Activated T-cell treated with anti-CD3 and anti-CD28 coated beads, Interleukin-2, amount 50 U/mL, for 4 hours (primary cell): ENCODE measurements around the gene MARVELD1. TPM values are rescaled to one million over a fixed set of nuclear protein-coding genes. Genes with fewer than 3 reads are reported as not detected.
"Not testable (repeated sequence)": the region's sequence is repeated elsewhere in the genome, so short reads cannot be mapped to it uniquely, and the experiment has no call there.

Experiments
- ATAC-seq, 2 donors: fragments of 200-7000 bp; cut with Tn5 transposase; one replicate each; pipeline ENCODE4 v1.10.0; 2021
- DNase-seq: peaks from one replicate; pipeline ENCODE4 v3.0.0-alpha.2; 2020
- H3K27me3 Mint-ChIP-seq: one replicate; pipeline ENCODE4 v1.8.0; 2021; ENCODE audit warnings: low read depth, mixed read lengths
- H3K36me3 Mint-ChIP-seq: one replicate; pipeline ENCODE4 v1.8.0; 2022; ENCODE audit warnings: mixed read lengths; ENCODE audit not compliant: insufficient read depth
- H3K4me1 Mint-ChIP-seq: one replicate; pipeline ENCODE4 v1.8.0; 2021; ENCODE audit warnings: low read depth, mixed read lengths
- H3K4me3 Mint-ChIP-seq: one replicate; pipeline ENCODE4 v1.8.0; 2021; ENCODE audit warnings: mild to moderate bottlenecking, moderate library complexity, mixed read lengths
- H3K9me3 Mint-ChIP-seq: one replicate; pipeline ENCODE4 v1.8.0; 2021; ENCODE audit warnings: mixed read lengths
- total RNA-seq, 3 donors: library from RNA; stranded (reverse); gene quantifications; one replicate each; pipeline ENCODE4 v1.2.1, GENCODE V29; 2021

The MARVELD1 gene
- 1 to 10 TPM; 1.6 to 2.5 (median 1.7) TPM for total RNA-seq

DNA sequence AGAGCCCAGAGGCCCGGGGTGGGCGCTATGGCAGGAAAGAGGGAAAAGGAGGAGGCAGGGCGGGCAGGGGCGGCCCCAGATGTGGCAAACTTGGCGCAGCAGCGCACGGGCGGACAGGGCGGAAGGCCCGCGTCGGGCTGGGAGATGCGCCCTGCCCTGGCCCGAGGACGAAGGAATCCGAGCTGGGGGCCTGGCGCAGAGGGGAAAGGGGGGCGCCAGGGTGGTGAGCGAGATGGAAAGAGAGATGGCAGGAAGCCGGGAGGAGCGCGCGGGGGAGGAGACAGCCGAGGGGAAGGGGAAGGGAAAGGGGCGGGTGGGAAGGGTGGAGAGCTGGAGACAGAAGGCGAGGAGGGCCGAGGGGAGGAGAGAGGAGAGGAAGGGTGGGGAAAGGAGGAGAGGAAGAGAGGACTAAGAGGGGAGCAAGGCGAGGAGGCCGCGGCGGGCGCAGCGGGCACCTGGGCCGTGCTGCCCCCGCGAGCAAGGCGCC is at the start of gene MARVELD1:
Gene MARVELD1 (plus strand): TSS at position 392 of the 487 bp plus-strand sequence. CDS start 147 bp downstream, outside the sequence.
- ATAC-seq: peak in 1 of 2 donors; percentile 4
- Mint-ChIP-seq H3K9me3 (no peaks in the 10 kb centered on the region), H3K4me3 (peak within 1 kb of the TSS; percentile 94), H3K36me3 (no peaks in the 10 kb centered on the region), H3K4me1 (peaks cover 9% of the 10 kb centered on the region), H3K27me3 (peaks cover 23% of the 10 kb centered on the region)
- no peak for DNase-seq

DNA sequence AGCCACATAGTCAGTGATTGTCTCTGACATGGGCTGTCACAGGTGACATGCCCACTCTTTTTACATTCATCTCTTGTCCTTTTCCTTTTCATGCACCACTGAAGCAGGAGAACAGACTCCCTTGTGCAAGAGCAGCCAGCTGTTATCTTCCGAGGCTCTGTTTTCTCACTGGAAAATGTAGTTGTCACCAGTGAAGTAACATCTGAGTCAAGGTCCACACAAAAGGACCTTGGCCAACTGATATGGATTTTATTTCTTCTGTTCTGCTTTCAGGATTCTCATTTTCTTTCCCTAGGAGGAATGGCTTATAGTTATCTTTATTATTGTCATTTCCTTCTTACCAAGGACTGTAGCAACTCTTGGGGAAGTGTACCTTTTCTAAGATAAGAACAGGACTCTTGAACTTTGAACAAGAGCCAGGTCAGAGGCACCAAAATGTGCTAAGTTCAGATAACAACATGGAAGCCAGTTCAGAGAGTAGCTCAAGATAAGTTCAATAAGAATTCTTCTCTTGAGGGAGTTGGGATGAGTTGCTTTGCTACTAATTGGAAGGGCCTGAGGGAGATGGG is 49.2 kb upstream of the MARVELD1 start:
- Mint-ChIP-seq H3K4me3 (no peak overlapping the region), H3K9me3 (no peaks in the 10 kb centered on the region), H3K27me3 (no peaks in the 10 kb centered on the region), H3K36me3 (peaks cover 25% of the 10 kb centered on the region), H3K4me1 (no peaks in the 10 kb centered on the region)
- ATAC-seq (no peak), DNase-seq (no peak)

DNA sequence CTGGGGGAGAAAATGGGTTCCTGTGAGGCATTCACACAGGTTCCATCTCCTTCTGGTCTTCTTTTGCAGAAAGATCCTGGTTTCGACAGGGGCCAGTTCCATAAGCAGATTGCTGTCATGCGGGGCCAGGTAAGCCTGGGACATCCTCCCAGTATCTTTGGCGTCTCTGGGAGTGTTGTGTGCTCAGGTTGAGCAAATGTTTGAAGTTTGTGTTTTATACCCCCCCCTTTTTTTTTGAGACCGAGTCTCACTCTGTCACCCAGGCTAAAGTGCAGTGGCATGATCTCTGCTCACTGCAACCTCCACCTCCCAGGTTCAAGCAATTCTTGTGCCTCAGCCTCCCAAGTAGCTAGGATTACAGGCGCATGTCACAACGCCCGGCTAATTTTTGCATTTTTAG is 46.5 kb upstream of the MARVELD1 start:
- H3K27me3 Mint-ChIP-seq: no peaks in the 10 kb centered on the region
- no peaks in the 10 kb centered on the region for H3K4me1 Mint-ChIP-seq
- no peak overlapping the region for H3K4me3 Mint-ChIP-seq
- no peaks in the 10 kb centered on the region for H3K9me3 Mint-ChIP-seq
- peaks cover 24% of the 10 kb centered on the region for H3K36me3 Mint-ChIP-seq
- DNase-seq (no peak), ATAC-seq (no peak)

DNA sequence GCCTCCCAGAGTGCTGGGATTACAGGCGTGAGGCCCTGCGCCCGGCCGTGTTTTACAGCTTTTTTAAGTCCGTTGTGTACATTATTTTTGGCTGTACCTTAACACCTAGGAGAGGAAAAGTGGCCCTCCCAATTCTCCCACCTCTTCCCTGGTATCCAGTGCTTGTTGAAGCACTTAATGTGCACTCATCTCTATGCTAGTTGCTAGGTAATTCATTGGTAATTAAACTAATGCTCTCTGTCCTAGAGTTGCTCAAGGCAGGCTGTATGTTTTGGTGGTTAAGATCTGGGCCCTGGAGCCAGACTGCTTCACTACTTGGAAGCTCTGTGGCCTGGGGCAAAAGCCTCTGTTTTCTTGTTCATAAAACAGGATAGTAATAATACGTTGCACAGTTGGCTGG is 46.1 kb upstream of the MARVELD1 start:
- ATAC-seq (no peak), DNase-seq (no peak)
- peaks cover 21% of the 10 kb centered on the region for H3K36me3 Mint-ChIP-seq
- H3K4me3 Mint-ChIP-seq: no peak overlapping the region
- no peaks in the 10 kb centered on the region for H3K27me3 Mint-ChIP-seq
- H3K4me1 Mint-ChIP-seq: no peaks in the 10 kb centered on the region
- no peaks in the 10 kb centered on the region for H3K9me3 Mint-ChIP-seq

DNA sequence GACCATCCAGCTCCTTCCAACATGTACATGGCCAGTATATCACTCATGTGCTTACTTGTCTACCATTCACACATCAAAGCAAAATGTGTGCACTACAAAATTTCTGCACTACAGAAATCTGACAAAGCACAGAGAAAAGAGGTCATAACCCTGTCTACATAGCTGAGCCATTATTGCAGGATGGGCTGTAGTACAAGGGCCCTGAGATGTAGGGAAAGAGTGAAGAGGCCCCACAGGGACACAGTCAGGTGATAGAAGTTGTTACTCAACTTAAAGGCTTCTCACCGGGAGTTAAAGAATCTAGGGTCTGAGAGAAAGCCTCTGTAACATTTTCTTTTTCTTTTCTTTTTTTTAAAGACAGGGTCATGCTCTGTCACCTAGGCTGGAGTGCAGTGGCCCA is 44.0 kb upstream of the MARVELD1 start:
- DNase-seq: no peak
- H3K4me1 Mint-ChIP-seq: no peaks in the 10 kb centered on the region
- H3K27me3 Mint-ChIP-seq: no peaks in the 10 kb centered on the region
- no peak overlapping the region for H3K4me3 Mint-ChIP-seq
- peaks cover 23% of the 10 kb centered on the region for H3K36me3 Mint-ChIP-seq
- H3K9me3 Mint-ChIP-seq: no peaks in the 10 kb centered on the region
- ATAC-seq: no peak

DNA sequence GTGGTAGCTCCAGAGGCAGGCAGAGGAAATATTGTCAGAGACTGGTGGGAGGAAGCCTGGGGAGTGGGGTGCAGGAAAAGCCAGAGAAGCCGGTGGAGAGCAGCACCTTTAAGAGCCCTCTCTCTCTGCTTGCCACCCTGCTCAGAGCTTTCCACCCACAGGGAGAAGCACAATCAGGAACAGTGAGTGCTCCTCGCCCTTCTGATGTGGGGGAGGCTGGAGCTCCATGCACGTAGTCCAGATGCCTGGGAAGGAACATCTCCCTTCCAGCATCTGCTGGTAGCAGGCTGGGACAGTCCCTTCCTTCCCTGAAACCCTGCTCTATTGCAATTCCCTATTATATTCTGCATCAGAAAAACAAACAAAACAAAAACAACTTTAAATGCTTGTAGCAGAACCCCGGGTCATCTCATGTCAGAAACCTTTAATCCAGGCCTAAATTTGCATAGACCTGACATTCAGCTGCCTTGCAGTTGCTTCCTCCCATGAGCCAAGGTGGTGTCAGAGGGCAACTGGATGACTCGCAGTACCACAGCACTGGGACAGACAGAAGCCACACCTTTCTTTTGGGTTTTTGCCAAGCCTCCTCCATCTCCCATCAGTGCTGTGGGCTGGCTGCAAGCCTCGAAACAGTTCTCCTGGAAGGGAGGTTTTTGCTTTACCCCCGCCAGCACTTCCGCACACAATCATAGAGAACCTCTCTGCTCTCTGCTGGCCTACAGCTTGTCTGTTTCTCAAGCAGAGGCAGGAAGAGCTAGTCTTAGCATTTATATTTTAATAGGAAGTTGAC is 39.6 kb upstream of the MARVELD1 start:
- Mint-ChIP-seq H3K27me3 (no peaks in the 10 kb centered on the region), H3K4me3 (no peak overlapping the region), H3K9me3 (no peaks in the 10 kb centered on the region), H3K36me3 (peaks cover 20% of the 10 kb centered on the region), H3K4me1 (no peaks in the 10 kb centered on the region)
- ATAC-seq: peak in 1 of 2 donors; percentile 54
- DNase-seq: no peak

DNA sequence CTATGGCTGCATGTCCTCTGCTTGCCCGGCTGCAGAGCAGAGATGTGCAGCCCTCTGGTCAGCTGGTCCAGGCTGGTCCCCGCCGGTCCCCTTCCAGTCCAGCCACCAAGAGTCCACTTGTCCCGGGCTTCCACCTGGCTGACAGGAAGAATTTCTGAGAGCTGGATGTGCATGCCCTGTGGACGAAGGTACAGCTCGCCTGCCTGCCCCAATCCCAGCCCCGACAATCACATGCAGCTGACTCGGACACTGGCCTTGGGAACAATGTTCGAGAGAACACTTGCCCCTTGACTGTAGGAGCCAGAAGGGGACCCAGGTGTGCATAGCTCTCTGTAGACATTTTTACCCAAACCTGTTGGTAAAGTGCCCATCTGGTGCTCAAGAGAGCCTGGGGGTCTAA is 38.3 kb upstream of the MARVELD1 start:
- H3K4me3 Mint-ChIP-seq: no peak overlapping the region

DNA sequence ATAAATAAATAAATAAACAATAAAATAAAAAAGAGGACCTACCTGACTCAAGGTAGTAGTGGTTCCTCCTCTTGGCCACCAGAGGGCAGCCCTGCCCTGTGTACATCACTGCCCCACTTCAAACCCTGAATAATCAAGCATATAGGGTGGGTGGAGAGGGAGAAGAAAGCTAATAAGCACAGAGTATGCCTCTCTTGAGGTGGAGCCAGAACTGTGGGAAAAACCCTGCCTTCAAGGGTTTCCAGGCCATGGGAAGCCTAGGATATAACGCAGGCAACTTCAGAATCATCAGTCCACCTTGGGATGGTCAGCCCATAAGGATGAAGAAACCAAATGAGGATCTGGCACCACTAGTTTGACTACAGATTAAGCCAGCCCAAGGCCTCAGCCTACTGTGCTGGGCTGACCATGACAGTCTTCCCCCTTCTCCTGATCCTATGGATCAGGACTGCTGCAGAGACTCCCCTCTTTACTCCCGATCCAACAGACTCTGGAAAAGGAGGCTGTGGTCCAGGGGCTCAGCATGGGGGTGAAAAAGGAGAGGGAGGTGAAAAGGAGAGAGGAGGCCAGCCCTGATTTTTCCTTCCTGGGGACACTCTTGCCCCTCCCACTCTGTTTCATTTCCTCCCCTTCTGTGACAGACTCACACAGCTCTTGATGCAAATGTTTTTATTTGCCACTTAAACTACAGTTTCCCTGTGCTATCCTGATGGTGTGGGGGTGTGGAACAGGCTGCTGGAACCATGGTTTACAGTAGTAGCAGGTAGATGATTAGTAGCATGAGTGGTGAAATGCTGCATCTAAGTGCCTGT is 36.6 kb upstream of the MARVELD1 start:
- DNase-seq (peak; percentile 42), ATAC-seq (peak; percentile 80 to 85)
- Mint-ChIP-seq H3K9me3 (no peaks in the 10 kb centered on the region), H3K36me3 (peaks cover 15% of the 10 kb centered on the region), H3K27me3 (no peaks in the 10 kb centered on the region), H3K4me3 (no peak overlapping the region), H3K4me1 (no peaks in the 10 kb centered on the region)

More for the DNA sequence above, 38.3 kb upstream of the MARVELD1 start:
- no peaks in the 10 kb centered on the region for H3K9me3 Mint-ChIP-seq
- DNase-seq (no peak), ATAC-seq (no peak)
- H3K27me3 Mint-ChIP-seq: no peaks in the 10 kb centered on the region
- no peaks in the 10 kb centered on the region for H3K4me1 Mint-ChIP-seq
- peaks cover 20% of the 10 kb centered on the region for H3K36me3 Mint-ChIP-seq

- DNase-seq: no peak
- Mint-ChIP-seq H3K27me3 (no peaks in the 10 kb centered on the region), H3K9me3 (no peaks in the 10 kb centered on the region), H3K4me1 (no peaks in the 10 kb centered on the region), H3K4me3 (no peak overlapping the region), H3K36me3 (peaks cover 4% of the 10 kb centered on the region)
- no peak for ATAC-seq
Measured at GRCh38 chr10:97679594-97679993, 33.9 kb upstream of the MARVELD1 start.

DNA sequence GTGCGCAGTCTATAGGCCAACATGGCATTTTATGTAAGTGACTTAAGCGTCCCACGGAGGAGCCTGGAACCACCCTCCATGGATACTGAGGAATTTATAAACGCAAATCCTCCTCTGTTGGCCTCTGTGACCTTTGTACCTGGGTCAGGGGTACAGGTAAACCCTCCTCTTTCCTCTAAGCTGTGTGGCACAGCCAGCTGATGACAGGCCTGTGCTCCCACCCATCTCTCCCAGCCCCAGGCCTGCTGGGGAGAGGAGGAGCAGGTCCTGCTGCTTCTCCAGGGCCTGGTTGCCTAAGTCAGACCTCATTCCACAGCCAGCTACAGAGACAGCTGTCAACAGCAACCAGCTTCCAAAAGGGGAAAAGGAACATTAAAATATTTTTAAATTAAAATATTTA is 31.5 kb upstream of the MARVELD1 start:
- H3K27me3 Mint-ChIP-seq: no peaks in the 10 kb centered on the region
- no peak for ATAC-seq

GRCh38 chr10:97683556-97684367 is 29.8 kb upstream of the MARVELD1 start:
- peaks cover 9% of the 10 kb centered on the region for H3K4me1 Mint-ChIP-seq
- no peak for ATAC-seq

More for the DNA sequence above, 31.5 kb upstream of the MARVELD1 start:
- DNase-seq: no peak
- Mint-ChIP-seq H3K9me3 (no peaks in the 10 kb centered on the region), H3K36me3 (no peaks in the 10 kb centered on the region), H3K4me3 (no peak overlapping the region), H3K4me1 (peaks cover 2% of the 10 kb centered on the region)

GRCh38 chr10:97684368-97684713 is 29.2 kb upstream of the MARVELD1 start:
- not testable (repeated sequence) for H3K4me3 Mint-ChIP-seq, H3K27me3 Mint-ChIP-seq, H3K36me3 Mint-ChIP-seq, H3K9me3 Mint-ChIP-seq, DNase-seq, ATAC-seq, H3K4me1 Mint-ChIP-seq

More at GRCh38 chr10:97683556-97684367, 29.8 kb upstream of the MARVELD1 start:
- H3K27me3 Mint-ChIP-seq: no peaks in the 10 kb centered on the region
- H3K36me3 Mint-ChIP-seq: no peaks in the 10 kb centered on the region
- no peaks in the 10 kb centered on the region for H3K9me3 Mint-ChIP-seq
- no peak for DNase-seq
- no peak overlapping the region for H3K4me3 Mint-ChIP-seq

GRCh38 chr10:97684866-97685394 is 28.6 kb upstream of the MARVELD1 start:
- no peak overlapping the region for H3K4me3 Mint-ChIP-seq

More at GRCh38 chr10:97684866-97685394, 28.6 kb upstream of the MARVELD1 start:
- DNase-seq (no peak), ATAC-seq (no peak)
- H3K27me3 Mint-ChIP-seq: no peaks in the 10 kb centered on the region
- no peaks in the 10 kb centered on the region for H3K9me3 Mint-ChIP-seq
- no peaks in the 10 kb centered on the region for H3K36me3 Mint-ChIP-seq
- H3K4me1 Mint-ChIP-seq: peaks cover 9% of the 10 kb centered on the region
